GM23338 (cell line): Measurements from ENCODE around the gene TNFRSF19. TPM values are rescaled to one million over a fixed set of nuclear protein-coding genes. Genes with fewer than 3 reads are reported as not detected.

ENCODE experiments used
- polyA plus RNA-seq: library from polyadenylated mRNA; unstranded; fragments of >200 nt; fragmentation: Nextera tagmentation; extraction: Ambion mirVana; gene quantifications from 2 replicates; pipeline ENCODE4 v1.2.1, GENCODE V29; 2016
- total RNA-seq: library from RNA; depleted of rRNA; stranded (reverse); fragments of >200 nt; shearing (Covaris generic); gene quantifications from 2 replicates; pipeline ENCODE4 v1.2.3, GENCODE V29; 2014
- TF ChIP-seq, protein P1 (sequence below): fragments of 250-450 bp; sonication (Bioruptor Pico); IDR thresholded peaks from 2 replicates; pipeline ENCODE4 v1.5.0; 2020; ENCODE audit warnings: mild to moderate bottlenecking, moderate library complexity
- TF ChIP-seq, protein P2 (sequence below), 2 experiments: fragments of 200-600 bp in 1 of 2; sonication (generic) in 1 of 2; conservative IDR thresholded peaks; 2 replicates each; pipeline versions ENCODE4 v1.5.1 to v1.6.1; 2016 to 2017; ENCODE audit warnings: antibody characterized with exemption in 2 of 2, low read depth in 2 of 2, mild to moderate bottlenecking in 2 of 2, moderate library complexity in 1 of 2
- TF ChIP-seq, protein P3 (sequence below): IDR thresholded peaks from one replicate; pipeline ENCODE4 v1.6.1; 2018; ENCODE audit warnings: antibody characterized with exemption; ENCODE audit not compliant: unreplicated experiment

The TNFRSF19 gene
- total and polyA plus RNA-seq, 2 experiments from 2014 or later: 0.21 to 0.35 TPM

GRCh38 chr13:23651887-23652286 is 81.7 kb downstream of the TNFRSF19 start (continued):
- TF ChIP-seq, protein P1, sequence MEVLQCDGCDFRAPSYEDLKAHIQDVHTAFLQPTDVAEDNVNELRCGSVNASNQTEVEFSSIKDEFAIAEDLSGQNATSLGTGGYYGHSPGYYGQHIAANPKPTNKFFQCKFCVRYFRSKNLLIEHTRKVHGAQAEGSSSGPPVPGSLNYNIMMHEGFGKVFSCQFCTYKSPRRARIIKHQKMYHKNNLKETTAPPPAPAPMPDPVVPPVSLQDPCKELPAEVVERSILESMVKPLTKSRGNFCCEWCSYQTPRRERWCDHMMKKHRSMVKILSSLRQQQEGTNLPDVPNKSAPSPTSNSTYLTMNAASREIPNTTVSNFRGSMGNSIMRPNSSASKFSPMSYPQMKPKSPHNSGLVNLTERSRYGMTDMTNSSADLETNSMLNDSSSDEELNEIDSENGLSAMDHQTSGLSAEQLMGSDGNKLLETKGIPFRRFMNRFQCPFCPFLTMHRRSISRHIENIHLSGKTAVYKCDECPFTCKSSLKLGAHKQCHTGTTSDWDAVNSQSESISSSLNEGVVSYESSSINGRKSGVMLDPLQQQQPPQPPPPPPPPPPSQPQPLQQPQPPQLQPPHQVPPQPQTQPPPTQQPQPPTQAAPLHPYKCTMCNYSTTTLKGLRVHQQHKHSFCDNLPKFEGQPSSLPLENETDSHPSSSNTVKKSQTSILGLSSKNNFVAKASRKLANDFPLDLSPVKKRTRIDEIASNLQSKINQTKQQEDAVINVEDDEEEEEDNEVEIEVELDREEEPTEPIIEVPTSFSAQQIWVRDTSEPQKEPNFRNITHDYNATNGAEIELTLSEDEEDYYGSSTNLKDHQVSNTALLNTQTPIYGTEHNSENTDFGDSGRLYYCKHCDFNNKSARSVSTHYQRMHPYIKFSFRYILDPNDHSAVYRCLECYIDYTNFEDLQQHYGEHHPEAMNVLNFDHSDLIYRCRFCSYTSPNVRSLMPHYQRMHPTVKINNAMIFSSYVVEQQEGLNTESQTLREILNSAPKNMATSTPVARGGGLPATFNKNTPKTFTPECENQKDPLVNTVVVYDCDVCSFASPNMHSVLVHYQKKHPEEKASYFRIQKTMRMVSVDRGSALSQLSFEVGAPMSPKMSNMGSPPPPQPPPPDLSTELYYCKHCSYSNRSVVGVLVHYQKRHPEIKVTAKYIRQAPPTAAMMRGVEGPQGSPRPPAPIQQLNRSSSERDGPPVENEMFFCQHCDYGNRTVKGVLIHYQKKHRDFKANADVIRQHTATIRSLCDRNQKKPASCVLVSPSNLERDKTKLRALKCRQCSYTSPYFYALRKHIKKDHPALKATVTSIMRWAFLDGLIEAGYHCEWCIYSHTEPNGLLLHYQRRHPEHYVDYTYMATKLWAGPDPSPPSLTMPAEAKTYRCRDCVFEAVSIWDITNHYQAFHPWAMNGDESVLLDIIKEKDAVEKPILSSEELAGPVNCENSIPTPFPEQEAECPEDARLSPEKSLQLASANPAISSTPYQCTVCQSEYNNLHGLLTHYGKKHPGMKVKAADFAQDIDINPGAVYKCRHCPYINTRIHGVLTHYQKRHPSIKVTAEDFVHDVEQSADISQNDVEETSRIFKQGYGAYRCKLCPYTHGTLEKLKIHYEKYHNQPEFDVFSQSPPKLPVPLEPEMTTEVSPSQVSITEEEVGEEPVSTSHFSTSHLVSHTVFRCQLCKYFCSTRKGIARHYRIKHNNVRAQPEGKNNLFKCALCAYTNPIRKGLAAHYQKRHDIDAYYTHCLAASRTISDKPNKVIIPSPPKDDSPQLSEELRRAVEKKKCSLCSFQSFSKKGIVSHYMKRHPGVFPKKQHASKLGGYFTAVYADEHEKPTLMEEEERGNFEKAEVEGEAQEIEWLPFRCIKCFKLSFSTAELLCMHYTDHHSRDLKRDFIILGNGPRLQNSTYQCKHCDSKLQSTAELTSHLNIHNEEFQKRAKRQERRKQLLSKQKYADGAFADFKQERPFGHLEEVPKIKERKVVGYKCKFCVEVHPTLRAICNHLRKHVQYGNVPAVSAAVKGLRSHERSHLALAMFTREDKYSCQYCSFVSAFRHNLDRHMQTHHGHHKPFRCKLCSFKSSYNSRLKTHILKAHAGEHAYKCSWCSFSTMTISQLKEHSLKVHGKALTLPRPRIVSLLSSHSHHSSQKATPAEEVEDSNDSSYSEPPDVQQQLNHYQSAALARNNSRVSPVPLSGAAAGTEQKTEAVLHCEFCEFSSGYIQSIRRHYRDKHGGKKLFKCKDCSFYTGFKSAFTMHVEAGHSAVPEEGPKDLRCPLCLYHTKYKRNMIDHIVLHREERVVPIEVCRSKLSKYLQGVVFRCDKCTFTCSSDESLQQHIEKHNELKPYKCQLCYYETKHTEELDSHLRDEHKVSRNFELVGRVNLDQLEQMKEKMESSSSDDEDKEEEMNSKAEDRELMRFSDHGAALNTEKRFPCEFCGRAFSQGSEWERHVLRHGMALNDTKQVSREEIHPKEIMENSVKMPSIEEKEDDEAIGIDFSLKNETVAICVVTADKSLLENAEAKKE (CRISPR knock-in tag): no peak
- TF ChIP-seq, protein P2, sequence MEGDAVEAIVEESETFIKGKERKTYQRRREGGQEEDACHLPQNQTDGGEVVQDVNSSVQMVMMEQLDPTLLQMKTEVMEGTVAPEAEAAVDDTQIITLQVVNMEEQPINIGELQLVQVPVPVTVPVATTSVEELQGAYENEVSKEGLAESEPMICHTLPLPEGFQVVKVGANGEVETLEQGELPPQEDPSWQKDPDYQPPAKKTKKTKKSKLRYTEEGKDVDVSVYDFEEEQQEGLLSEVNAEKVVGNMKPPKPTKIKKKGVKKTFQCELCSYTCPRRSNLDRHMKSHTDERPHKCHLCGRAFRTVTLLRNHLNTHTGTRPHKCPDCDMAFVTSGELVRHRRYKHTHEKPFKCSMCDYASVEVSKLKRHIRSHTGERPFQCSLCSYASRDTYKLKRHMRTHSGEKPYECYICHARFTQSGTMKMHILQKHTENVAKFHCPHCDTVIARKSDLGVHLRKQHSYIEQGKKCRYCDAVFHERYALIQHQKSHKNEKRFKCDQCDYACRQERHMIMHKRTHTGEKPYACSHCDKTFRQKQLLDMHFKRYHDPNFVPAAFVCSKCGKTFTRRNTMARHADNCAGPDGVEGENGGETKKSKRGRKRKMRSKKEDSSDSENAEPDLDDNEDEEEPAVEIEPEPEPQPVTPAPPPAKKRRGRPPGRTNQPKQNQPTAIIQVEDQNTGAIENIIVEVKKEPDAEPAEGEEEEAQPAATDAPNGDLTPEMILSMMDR (conservative IDR thresholded peaks at IDR 0.05; ENCODE audit: low read depth in 2 of 2): no peak
- TF ChIP-seq, protein P3, sequence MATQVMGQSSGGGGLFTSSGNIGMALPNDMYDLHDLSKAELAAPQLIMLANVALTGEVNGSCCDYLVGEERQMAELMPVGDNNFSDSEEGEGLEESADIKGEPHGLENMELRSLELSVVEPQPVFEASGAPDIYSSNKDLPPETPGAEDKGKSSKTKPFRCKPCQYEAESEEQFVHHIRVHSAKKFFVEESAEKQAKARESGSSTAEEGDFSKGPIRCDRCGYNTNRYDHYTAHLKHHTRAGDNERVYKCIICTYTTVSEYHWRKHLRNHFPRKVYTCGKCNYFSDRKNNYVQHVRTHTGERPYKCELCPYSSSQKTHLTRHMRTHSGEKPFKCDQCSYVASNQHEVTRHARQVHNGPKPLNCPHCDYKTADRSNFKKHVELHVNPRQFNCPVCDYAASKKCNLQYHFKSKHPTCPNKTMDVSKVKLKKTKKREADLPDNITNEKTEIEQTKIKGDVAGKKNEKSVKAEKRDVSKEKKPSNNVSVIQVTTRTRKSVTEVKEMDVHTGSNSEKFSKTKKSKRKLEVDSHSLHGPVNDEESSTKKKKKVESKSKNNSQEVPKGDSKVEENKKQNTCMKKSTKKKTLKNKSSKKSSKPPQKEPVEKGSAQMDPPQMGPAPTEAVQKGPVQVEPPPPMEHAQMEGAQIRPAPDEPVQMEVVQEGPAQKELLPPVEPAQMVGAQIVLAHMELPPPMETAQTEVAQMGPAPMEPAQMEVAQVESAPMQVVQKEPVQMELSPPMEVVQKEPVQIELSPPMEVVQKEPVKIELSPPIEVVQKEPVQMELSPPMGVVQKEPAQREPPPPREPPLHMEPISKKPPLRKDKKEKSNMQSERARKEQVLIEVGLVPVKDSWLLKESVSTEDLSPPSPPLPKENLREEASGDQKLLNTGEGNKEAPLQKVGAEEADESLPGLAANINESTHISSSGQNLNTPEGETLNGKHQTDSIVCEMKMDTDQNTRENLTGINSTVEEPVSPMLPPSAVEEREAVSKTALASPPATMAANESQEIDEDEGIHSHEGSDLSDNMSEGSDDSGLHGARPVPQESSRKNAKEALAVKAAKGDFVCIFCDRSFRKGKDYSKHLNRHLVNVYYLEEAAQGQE: no peak
